WTC11 (cell line): ENCODE data around the gene HOXD1. TPM values are rescaled to one million over a fixed set of nuclear protein-coding genes. Genes with fewer than 3 reads are reported as not detected.

Experiments
- ATAC-seq: fragments of 200-7000 bp; cut with Tn5 transposase; 2 replicates; pipeline ENCODE4 v1.10.0; 2021; ENCODE audit warnings: mild to moderate bottlenecking, moderate library complexity
- CTCF ChIA-PET: fragments of 300-600 bp; sonication (Branson Sonifier 250); formaldehyde crosslinking; loops from one replicate; lab custom pipeline; 2021; ENCODE audit warnings: antibody characterized with exemption; lab: Charles Lee
- POLR2A ChIA-PET: fragments of 350-600 bp; sonication (Branson Sonifier 250); formaldehyde crosslinking; loops from one replicate; lab custom pipeline; 2021; ENCODE audit warnings: antibody characterized with exemption; lab: Charles Lee
- DNase-seq: peaks from one replicate; pipeline ENCODE4 v3.0.0; 2021; ENCODE audit warnings: low spot score
- H3K27ac Mint-ChIP-seq: 2 replicates; pipeline ENCODE4 v1.8.0; 2021; ENCODE audit warnings: mixed read lengths
- H3K27me3 Mint-ChIP-seq: 2 replicates; pipeline ENCODE4 v1.8.0; 2021; ENCODE audit warnings: low read depth, mild to moderate bottlenecking, moderate library complexity, mixed read lengths
- H3K36me3 Mint-ChIP-seq: 2 replicates; pipeline ENCODE4 v1.8.0; 2021; ENCODE audit warnings: mixed read lengths
- H3K4me1 Mint-ChIP-seq: 2 replicates; pipeline ENCODE4 v1.8.0; 2022; ENCODE audit warnings: mixed read lengths
- H3K4me3 Mint-ChIP-seq: 2 replicates; pipeline ENCODE4 v1.8.0; 2021; ENCODE audit warnings: mild to moderate bottlenecking, moderate library complexity, mixed read lengths
- H3K9me3 Mint-ChIP-seq: 2 replicates; pipeline ENCODE4 v1.8.0; 2021; ENCODE audit warnings: mixed read lengths
- ARID4B ChIP-seq: sonication (generic); formaldehyde crosslinking; IDR thresholded peaks from 2 replicates; pipeline ENCODE4 v1.8.0; 2023; ENCODE audit warnings: missing genetic modification reagents, mild to moderate bottlenecking, borderline replicate concordance
- ATF1 ChIP-seq: sonication (generic); formaldehyde crosslinking; IDR thresholded peaks from 2 replicates; pipeline ENCODE4 v1.8.1; 2023; ENCODE audit warnings: mild to moderate bottlenecking, moderate library complexity, missing genetic modification reagents
- FOXK1 ChIP-seq: sonication (generic); formaldehyde crosslinking; IDR thresholded peaks from 2 replicates; pipeline ENCODE4 v1.8.0; 2022; ENCODE audit warnings: mild to moderate bottlenecking, moderate library complexity, missing genetic modification reagents
- HMGXB4 ChIP-seq: sonication (generic); formaldehyde crosslinking; IDR thresholded peaks from 2 replicates; pipeline ENCODE4 v1.8.1; 2023; ENCODE audit warnings: mild to moderate bottlenecking, moderate library complexity, missing genetic modification reagents
- IRF1 ChIP-seq: sonication (generic); formaldehyde crosslinking; IDR thresholded peaks from 2 replicates; pipeline ENCODE4 v1.8.0; 2023; ENCODE audit warnings: missing genetic modification reagents
- JUN ChIP-seq: sonication (generic); formaldehyde crosslinking; IDR thresholded peaks from 2 replicates; pipeline ENCODE4 v1.8.0; 2023; ENCODE audit warnings: mild to moderate bottlenecking, missing genetic modification reagents
- MYBL2 ChIP-seq: sonication (generic); formaldehyde crosslinking; IDR thresholded peaks from 2 replicates; pipeline ENCODE4 v1.8.1; 2023; ENCODE audit warnings: mild to moderate bottlenecking, moderate library complexity, missing genetic modification reagents
- NR3C1 ChIP-seq: sonication (generic); formaldehyde crosslinking; conservative IDR thresholded peaks from 2 replicates; pipeline ENCODE4 v1.8.1; 2023; ENCODE audit warnings: low read depth, mild to moderate bottlenecking, missing genetic modification reagents
- PREB ChIP-seq: sonication (generic); formaldehyde crosslinking; IDR thresholded peaks from 2 replicates; pipeline ENCODE4 v1.8.1; 2022; ENCODE audit warnings: mild to moderate bottlenecking, missing genetic modification reagents, moderate library complexity, borderline replicate concordance
- TCF7 ChIP-seq: sonication (generic); formaldehyde crosslinking; IDR thresholded peaks from 2 replicates; pipeline ENCODE4 v1.8.0; 2022; ENCODE audit warnings: mild to moderate bottlenecking, low read depth, missing genetic modification reagents, moderate library complexity
- TP53 ChIP-seq: sonication (generic); formaldehyde crosslinking; IDR thresholded peaks from 2 replicates; pipeline ENCODE4 v1.8.1; 2023; ENCODE audit warnings: mild to moderate bottlenecking, missing genetic modification reagents
- USF1 ChIP-seq: sonication (generic); formaldehyde crosslinking; IDR thresholded peaks from 2 replicates; pipeline ENCODE4 v1.8.0; 2022; ENCODE audit warnings: mild to moderate bottlenecking, missing genetic modification reagents
- ZNF416 ChIP-seq: fragments of 250-450 bp; sonication (Bioruptor Pico); IDR thresholded peaks from 2 replicates; pipeline ENCODE4 v1.9.0; 2021; ENCODE audit warnings: mild to moderate bottlenecking, inconsistent platforms
- ZNF423 ChIP-seq: fragments of 250-450 bp; sonication (Bioruptor Pico); IDR thresholded peaks from 2 replicates; pipeline ENCODE4 v2.1.2; 2022; ENCODE audit warnings: mild to moderate bottlenecking, moderate library complexity
- ZNF425 ChIP-seq: fragments of 250-450 bp; sonication (Bioruptor Pico); conservative IDR thresholded peaks from 2 replicates; pipeline ENCODE4 v1.9.0; 2021; ENCODE audit warnings: mild to moderate bottlenecking
- ZNF512 ChIP-seq: sonication (generic); formaldehyde crosslinking; IDR thresholded peaks from 2 replicates; pipeline ENCODE4 v1.8.1; 2022; ENCODE audit warnings: missing genetic modification reagents, borderline replicate concordance
- ZNF671 ChIP-seq: fragments of 250-450 bp; sonication (Bioruptor Pico); IDR thresholded peaks from 2 replicates; pipeline ENCODE4 v1.8.0; 2021; ENCODE audit warnings: mild to moderate bottlenecking
- total RNA-seq: library from RNA; stranded (reverse); gene quantifications from 3 replicates; pipeline ENCODE4 v1.2.3, GENCODE V29; 2021

Gene HOXD1
- total RNA-seq, 1 experiment from 2014 or later: 0.22 TPM

GRCh38 chr2:176211110-176211509, 22.6 kb downstream of the HOXD1 start (continued):
- TF ChIP-seq ZNF671 (CRISPR knock-in tag): no peak
- no peak for TF ChIP-seq JUN (CRISPR knock-in tag)
- no peak for TF ChIP-seq ZNF423
- TF ChIP-seq ZNF416 (CRISPR knock-in tag): no peak
- no peak for TF ChIP-seq ATF1
- TF ChIP-seq NR3C1 (CRISPR knock-in tag): no peak
- TF ChIP-seq FOXK1 (CRISPR knock-in tag): no peak
- no peak for TF ChIP-seq IRF1 (CRISPR knock-in tag)

- DNase-seq: no peak
- TF ChIP-seq TP53 (CRISPR knock-in tag) (no peak), JUN (CRISPR knock-in tag) (no peak), ARID4B (CRISPR knock-in tag) (no peak), ZNF512 (CRISPR knock-in tag) (no peak), IRF1 (CRISPR knock-in tag) (no peak), USF1 (CRISPR knock-in tag) (no peak), HMGXB4 (CRISPR knock-in tag) (no peak), TCF7 (CRISPR knock-in tag) (no peak), MYBL2 (no peak), ZNF425 (no peak), PREB (CRISPR knock-in tag) (no peak)
- ChIA-PET CTCF (no interaction called here), POLR2A (no interaction called here)
- Mint-ChIP-seq H3K36me3 (no peaks in the 10 kb centered on the region), H3K9me3 (no peaks in the 10 kb centered on the region; the same call in 1 of the 2 replicates), H3K27me3 (peaks cover 7% of the 10 kb centered on the region), H3K27ac (no peak overlapping the region), H3K4me3 (no peak overlapping the region), H3K4me1 (no peaks in the 10 kb centered on the region)
- no peak; the same call in 1 of the 2 replicates for ATAC-seq
These were observed 23.8 kb downstream of the HOXD1 start for GRCh38 chr2:176212276-176212675.
